Body of pancreas (tissue), 4 donors: ENCODE measurements around the gene FOXO1. TPM values are rescaled to one million over a fixed set of nuclear protein-coding genes. Genes with fewer than 3 reads are reported as not detected.

ENCODE experiments used
- ATAC-seq: fragments of 150-250 bp; one replicate; pipeline ENCODE4 v1.9.1; 2016
- DNase-seq, 4 donors: peaks; one replicate each; pipeline ENCODE4 v3.0.0-alpha.2; 2019
- H3K27ac ChIP-seq, 4 donors: fragments of 200-600 bp; sonication (generic); 1 replicate in 3 of 4; 2 replicates in 1 of 4; pipeline versions ENCODE4 v1.5.1 to v1.6.1; 2016 to 2019; ENCODE audit warnings: mild to moderate bottlenecking in 1 of 4, mixed read lengths in 1 of 4, moderate library complexity in 1 of 4
- H3K27me3 ChIP-seq, 2 donors: fragments of 200-600 bp; sonication (generic); one replicate each; pipeline ENCODE4 v1.6.0; 2016; ENCODE audit warnings: mild to moderate bottlenecking in 1 of 2
- H3K36me3 ChIP-seq, 2 donors: fragments of 200-600 bp; sonication (generic); replicated peaks in 1 of 2; 2 replicates each; pipeline ENCODE4 v1.5.1; 2016; ENCODE audit warnings: low read depth in 2 of 2; ENCODE audit not compliant: insufficient read depth in 1 of 2
- H3K4me1 ChIP-seq: fragments of 200-600 bp; sonication (generic); one replicate; pipeline ENCODE4 v1.6.0; 2016
- H3K4me3 ChIP-seq, 2 donors: fragments of 200-600 bp; sonication (generic); 1 replicate in 1 of 2; 2 replicates in 1 of 2; pipeline ENCODE4 v1.5.1; 2016 to 2019
- H3K9me3 ChIP-seq, 3 donors: fragments of 200-600 bp; sonication (generic); 1 replicate in 2 of 3; 2 replicates in 1 of 3; pipeline ENCODE4 v1.5.1; 2016
- CTCF ChIP-seq, 7 experiments: fragments of 450-650 bp in 4 of 7; fragments of 200-600 bp in 3 of 7; sonication (generic) in 3 of 7; IDR thresholded peaks; one replicate each; pipeline ENCODE4 v1.5.1; 2016 to 2019; ENCODE audit warnings: antibody characterized with exemption in 7 of 7
- POLR2A ChIP-seq, 3 donors: fragments of 450-650 bp; IDR thresholded peaks; one replicate each; pipeline ENCODE4 v1.6.1; 2016; ENCODE audit warnings: antibody characterized with exemption in 3 of 3, mild to moderate bottlenecking in 2 of 3
- WGBS, 2 donors: methylation state at CpG; one replicate each; pipeline ENCODE4 v1.1.5; 2017; 5-methylcytosine and 5-hydroxymethylcytosine counted together
- intact Hi-C: fragments of 100-400 bp; cut with DNase I; formaldehyde crosslinking; loops from one replicate; pipeline ENCODE4 v1.15.1; 2023
- total RNA-seq, 2 donors: library from RNA; depleted of rRNA; stranded (reverse); fragments of >200 nt; gene quantifications; one replicate each; pipeline ENCODE4 v1.1.0, GENCODE V29; 2016

Gene FOXO1
- total RNA-seq, 2 donors from 2014 or later = 24.1 to 51.1 TPM

- no peak for TF ChIP-seq CTCF (IDR thresholded peaks at IDR 0.05)
- TF ChIP-seq POLR2A (IDR thresholded peaks at IDR 0.05) = no peak
- Histone ChIP-seq H3K27ac (no peak overlapping the region), H3K27me3 (no peaks in the 10 kb centered on the region), H3K36me3 (no peaks in the 10 kb centered on the region), H3K4me1 (peaks cover 22% of the 10 kb centered on the region), H3K4me3 (no peak overlapping the region), H3K9me3 (no peaks in the 10 kb centered on the region)
- WGBS, 2 donors = 91 to 97% methylated on average over 3 of the region's 3 CpGs
- DNase-seq (no peak), ATAC-seq (no peak)
- intact Hi-C loops = loop anchor here (10.0 kb wide), 1 partner anchor 436 kb away; no protein-coding TSS in a partner anchor
Observed at GRCh38 chr13:40520916-40521315, 145.5 kb downstream of the FOXO1 start.

GRCh38 chr13:40519637-40520036, 146.8 kb downstream of the FOXO1 start:
- Histone ChIP-seq H3K36me3 (no peaks in the 10 kb centered on the region), H3K4me1 (peaks cover 22% of the 10 kb centered on the region), H3K27ac (peak overlapping the region in 2 of 4 donors; percentile 26 to 49), H3K27me3 (no peaks in the 10 kb centered on the region), H3K9me3 (no peaks in the 10 kb centered on the region), H3K4me3 (no peak overlapping the region)
- no peak for TF ChIP-seq POLR2A (IDR thresholded peaks at IDR 0.05)
- peak in 1 of 7 experiments; percentile 2 for TF ChIP-seq CTCF (IDR thresholded peaks at IDR 0.05)
- ATAC-seq = peak; percentile 78
- peak; percentile 45 to 62 (median 49) for DNase-seq
- intact Hi-C loops = loop anchor here (10.0 kb wide), 1 partner anchor 435 kb away; no protein-coding TSS in a partner anchor
- 31 to 53% methylated on average over 5 of the region's 5 CpGs for WGBS, 2 donors

- DNase-seq (peak; percentile 56 to 74 (median 67)), ATAC-seq (peak; percentile 83)
- Histone ChIP-seq H3K4me1 (peaks cover 22% of the 10 kb centered on the region), H3K27ac (peak overlapping the region in 2 of 4 donors; percentile 22 to 49), H3K9me3 (no peaks in the 10 kb centered on the region), H3K36me3 (no peaks in the 10 kb centered on the region), H3K27me3 (no peaks in the 10 kb centered on the region), H3K4me3 (no peak overlapping the region)
- TF ChIP-seq POLR2A (IDR thresholded peaks at IDR 0.05) (no peak), CTCF (IDR thresholded peaks at IDR 0.05) (no peak)
- WGBS, 2 donors = 16 to 28% methylated on average over 3 to 4 of the region's 4 CpGs
- intact Hi-C loops = no loop called here
Observed at GRCh38 chr13:40518481-40518882, 148.0 kb downstream of the FOXO1 start.

GRCh38 chr13:40517486-40518480, 148.7 kb downstream of the FOXO1 start:
- intact Hi-C loops = no loop called here
- Histone ChIP-seq H3K4me3 (no peak overlapping the region), H3K9me3 (no peaks in the 10 kb centered on the region), H3K27me3 (no peaks in the 10 kb centered on the region), H3K4me1 (peaks cover 22% of the 10 kb centered on the region), H3K36me3 (no peaks in the 10 kb centered on the region), H3K27ac (peak overlapping the region in 2 of 4 donors; percentile 22 to 49)
- WGBS, 2 donors = 93% methylated on average over 8 of the region's 8 CpGs
- ATAC-seq (no peak), DNase-seq (no peak)
- no peak for TF ChIP-seq CTCF (IDR thresholded peaks at IDR 0.05)
- TF ChIP-seq POLR2A (IDR thresholded peaks at IDR 0.05) = no peak
